Measurements from ENCODE around the gene RAD51B.

Gene RAD51B

DNA sequence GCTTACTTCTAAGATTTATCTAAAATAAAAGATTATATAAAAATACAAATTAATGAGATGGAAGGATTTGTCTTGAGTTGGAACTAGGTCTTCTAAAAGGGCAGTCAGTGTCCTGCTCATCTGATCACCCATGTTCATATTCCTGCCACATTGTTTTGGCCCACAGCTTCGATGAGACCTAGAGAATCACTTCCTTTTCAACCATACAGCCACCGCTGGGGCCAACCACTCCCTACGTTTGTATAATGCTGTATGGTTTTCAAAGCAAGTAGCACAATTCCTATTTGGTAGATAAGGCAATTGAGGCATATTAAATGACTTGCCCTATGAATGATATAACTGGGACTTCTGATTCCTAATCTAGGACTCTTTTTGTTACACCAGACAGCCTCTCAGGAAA lies 723.9 kb downstream of the RAD51B start:
- DNase-seq (ENCODE audit: low read depth in 2 of 2): no peak

DNA sequence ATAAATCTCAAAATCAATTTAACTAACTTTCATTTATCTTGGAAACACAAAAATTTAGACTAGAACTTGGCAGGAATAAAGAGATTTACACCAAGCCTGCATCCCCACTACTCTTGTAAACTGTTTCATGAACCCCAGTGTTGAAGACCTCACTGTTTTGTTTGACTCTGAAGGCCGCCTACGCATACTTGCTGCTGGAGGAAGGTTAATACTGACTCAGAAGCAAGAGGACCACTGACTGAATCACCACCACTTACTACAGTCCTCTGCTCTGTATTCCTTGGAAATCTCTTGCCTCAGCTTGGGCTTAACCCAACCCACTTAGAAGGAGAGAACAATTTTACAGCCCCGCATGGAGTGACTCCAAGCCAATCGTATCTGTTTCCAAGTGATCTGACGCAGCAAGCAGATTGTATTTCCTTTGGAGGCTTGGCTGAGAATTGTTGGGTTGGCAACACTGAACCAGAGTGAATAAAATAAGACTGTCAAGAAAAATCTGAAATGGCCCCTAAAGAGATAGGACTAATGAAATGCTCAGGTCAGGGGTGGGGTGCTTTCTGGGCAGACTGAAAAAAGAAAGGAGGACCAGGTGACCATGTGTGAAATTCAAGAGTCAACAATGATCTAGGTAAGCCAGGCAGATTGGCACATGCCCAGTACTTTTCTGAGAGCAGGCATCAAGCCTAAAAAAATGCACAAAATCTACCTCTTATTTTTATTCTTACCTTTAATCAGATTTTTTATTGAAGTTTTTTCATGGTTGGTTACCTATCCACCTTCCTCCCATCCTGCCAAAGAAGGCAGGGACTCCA lies 724.7 kb downstream of the RAD51B start:
- no peak for DNase-seq (ENCODE audit: low read depth in 2 of 2)

GRCh38 chr14:68546839-68547238 lies 727.3 kb downstream of the RAD51B start:
- DNase-seq (ENCODE audit: low read depth in 2 of 2): no peak

DNA sequence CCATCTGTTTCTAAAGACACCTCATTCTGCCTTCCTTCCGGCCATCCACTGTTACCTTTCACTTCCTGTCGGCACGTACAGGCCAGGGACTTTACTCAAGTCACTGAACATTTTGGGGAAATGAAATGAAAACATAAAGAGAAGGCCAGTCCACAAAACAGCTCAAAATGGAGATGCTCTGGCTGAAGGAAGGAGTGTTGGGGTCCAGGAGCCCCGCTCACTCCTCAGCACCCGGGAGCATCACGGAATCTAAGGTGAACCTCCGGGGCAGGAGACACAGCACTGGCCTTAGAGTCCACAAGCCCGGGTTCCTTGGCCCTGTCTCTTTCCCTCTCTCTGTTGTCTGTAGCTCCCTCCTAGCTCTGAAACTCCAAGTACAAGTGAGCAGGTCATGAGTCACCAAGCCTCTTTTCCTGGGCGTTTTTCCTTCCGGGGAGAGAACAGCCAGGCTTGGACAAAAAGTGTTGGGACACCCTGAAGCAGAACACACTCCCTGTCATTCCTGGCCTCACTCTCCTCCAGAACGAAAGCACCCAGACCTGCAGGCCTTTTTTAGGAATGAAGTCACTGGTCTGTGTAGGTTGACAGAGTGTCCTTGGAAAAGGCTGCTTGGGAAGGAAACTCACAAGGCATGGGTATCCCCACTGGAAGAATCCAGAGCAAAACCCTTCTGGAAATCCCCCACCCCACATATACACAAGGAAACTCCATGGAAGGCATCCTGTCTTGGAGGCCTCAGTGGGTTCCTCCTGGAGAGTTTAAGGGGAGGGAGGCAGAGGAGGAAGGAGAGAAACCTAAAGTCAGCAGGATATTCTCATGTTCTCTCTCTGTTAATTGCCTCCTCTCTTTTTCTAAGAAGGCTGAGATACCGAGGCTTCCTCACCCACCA lies 728.0 kb downstream of the RAD51B start:
- DNase-seq (ENCODE audit: low read depth in 2 of 2): no peak

- no peak for DNase-seq (ENCODE audit: low read depth in 2 of 2)
Observed at GRCh38 chr14:68548194-68549076, 728.9 kb downstream of the RAD51B start.

- DNase-seq (ENCODE audit: low read depth in 2 of 2): no peak
Observed at GRCh38 chr14:68550338-68550715, 730.7 kb downstream of the RAD51B start.

GRCh38 chr14:68551045-68551683 lies 731.6 kb downstream of the RAD51B start:
- DNase-seq (ENCODE audit: low read depth in 2 of 2): no peak

DNA sequence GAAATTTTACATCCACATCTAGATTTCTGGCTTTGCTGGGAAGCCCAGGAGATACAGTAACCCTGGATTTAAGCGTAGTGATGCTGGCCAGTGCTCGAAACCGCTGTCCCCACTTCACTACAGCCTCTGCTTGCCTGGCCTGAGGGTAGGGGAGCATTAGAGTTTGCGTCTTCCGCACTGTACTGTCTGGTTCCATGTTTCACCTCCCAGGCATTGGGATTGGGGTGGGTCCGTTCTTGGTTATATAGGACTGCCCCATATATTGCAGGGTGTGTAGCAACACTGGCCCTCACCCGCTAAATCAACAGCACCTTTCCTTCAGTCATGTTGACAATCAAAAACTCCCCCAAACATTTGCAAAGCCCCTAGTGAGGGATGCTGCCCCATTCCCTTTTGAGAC lies 732.5 kb downstream of the RAD51B start:
- DNase-seq (ENCODE audit: low read depth in 2 of 2): no peak

DNA sequence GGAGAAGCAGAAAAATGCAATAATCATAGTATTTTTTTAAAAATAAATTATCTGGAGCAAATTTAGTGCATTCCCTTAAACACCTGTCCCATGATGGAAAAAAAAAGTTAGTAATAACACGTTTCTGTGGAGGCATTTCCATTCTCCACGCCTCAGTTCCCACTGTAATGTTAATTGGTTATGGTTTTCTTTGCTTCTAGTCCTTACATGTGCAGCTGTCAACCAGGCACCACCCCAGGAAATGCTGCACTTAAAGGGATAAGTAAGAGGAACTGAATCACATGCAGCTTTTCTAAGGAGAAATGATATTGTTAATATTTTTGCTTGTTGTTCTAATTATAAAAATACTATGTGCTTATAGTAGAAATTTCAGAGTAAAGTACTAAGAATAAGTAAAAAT lies 733.0 kb downstream of the RAD51B start:
- no peak for DNase-seq (ENCODE audit: low read depth in 2 of 2)

- DNase-seq (ENCODE audit: low read depth in 2 of 2): no peak
Observed at GRCh38 chr14:68553311-68553710, 733.7 kb downstream of the RAD51B start.

DNA sequence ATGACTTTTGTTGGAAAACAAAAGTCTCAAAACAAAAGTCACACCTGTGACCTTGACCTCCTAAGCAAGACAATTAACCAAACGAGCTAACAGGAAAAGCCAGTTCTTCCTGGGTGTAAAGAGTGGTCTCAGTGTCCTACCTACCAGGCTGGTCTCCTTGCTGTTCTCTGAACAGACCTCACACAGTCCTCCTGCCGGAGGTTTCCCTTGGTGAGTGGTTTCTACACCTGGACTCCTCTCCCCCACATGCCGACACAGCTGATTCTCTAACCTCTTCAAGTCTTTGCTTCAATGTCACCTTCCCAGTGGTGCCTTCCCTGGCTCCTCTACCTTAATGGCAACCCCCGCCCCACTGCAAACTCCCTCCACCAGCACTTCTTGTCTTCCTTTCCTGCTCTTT lies 734.7 kb downstream of the RAD51B start:
- no peak for DNase-seq (ENCODE audit: low read depth in 2 of 2)

- DNase-seq (ENCODE audit: low read depth in 2 of 2): no peak
Observed at GRCh38 chr14:68556253-68556652, 736.7 kb downstream of the RAD51B start.

DNA sequence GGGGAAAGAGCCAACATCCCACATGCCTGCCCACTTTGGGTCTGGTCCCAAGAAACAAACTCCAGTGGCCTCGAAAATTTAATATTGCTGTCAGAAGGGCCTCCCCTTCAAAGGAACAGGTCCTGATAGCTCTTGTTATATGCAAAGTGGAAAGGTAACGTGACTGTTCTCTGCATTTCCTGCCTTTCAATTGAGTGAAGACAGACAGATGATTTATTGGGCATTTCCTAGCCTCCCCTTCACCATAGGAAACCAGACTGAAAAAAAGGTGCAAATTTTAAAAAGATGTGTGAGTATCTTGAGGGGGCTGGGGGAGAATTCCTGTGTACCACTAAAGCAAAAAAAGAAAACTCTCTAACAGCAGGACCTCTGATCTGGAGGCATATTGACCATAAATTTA lies 738.1 kb downstream of the RAD51B start:
- no peak for DNase-seq (ENCODE audit: low read depth in 2 of 2)

DNA sequence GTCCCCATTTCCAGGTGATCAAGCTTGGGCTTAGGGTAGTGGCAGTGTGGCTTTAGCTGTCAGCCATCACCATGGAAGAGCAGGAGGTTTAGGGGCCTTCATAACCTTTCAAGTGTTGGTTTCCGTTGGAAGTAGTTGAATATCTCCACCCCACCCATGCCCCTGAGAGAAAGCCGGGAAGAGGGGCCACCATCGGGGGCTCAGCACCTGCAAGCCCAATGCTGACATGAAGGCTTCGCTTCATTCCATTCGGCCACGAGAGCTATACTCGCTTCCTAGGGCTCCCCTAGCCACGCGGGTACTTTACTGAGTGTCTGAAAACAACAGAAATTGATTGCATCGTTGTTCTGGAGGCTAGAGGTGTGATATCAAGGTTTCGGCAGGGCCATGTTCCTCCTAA lies 738.5 kb downstream of the RAD51B start:
- DNase-seq (ENCODE audit: low read depth in 2 of 2): no peak

DNA sequence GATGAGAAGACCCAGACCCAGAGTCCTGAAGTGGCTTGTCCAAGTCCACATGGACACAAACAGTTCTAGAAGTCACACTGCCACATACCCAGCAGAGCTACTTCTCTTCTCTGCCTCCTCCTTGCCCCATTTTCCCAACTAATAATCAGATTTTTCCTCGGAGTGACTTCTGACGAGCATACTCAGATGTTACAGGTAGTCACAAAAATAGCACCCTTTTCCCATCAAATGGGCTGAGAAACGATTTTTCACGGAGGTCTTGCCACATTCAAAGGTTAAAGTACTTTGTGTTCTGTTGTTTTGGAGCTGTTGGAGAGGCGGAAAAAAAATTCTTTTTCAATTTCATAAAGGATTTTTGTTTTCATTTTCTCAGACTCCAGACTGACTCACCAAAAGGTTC lies 740.4 kb downstream of the RAD51B start:
- no peak for DNase-seq (ENCODE audit: low read depth in 2 of 2)

DNA sequence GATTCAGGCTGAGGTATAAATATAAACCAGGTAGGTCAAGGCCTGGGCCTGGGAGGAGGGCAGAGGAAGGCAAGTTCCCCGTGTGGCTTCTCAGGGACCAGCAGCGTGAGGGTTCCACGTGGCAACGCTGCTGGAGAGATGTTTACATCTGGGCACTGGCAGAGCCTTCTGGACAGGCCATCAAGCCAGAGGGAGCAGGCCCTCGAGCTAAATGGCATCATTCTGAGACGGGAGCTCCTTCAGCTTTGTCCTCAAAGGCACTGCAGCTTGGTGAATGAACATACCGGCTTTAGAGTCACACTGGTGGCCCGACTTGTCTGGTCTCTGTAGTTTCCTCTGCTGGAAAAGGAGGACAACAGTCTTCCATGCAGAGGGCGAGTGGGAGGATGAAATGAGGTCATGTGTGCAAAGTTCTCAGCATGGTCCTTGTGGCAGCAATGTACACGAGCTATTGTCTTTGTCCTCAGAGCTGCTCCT lies 742.0 kb downstream of the RAD51B start:
- DNase-seq (ENCODE audit: low read depth in 2 of 2): no peak

GRCh38 chr14:68562911-68563250 lies 743.3 kb downstream of the RAD51B start:
- no peak for DNase-seq (ENCODE audit: low read depth in 2 of 2)

DNA sequence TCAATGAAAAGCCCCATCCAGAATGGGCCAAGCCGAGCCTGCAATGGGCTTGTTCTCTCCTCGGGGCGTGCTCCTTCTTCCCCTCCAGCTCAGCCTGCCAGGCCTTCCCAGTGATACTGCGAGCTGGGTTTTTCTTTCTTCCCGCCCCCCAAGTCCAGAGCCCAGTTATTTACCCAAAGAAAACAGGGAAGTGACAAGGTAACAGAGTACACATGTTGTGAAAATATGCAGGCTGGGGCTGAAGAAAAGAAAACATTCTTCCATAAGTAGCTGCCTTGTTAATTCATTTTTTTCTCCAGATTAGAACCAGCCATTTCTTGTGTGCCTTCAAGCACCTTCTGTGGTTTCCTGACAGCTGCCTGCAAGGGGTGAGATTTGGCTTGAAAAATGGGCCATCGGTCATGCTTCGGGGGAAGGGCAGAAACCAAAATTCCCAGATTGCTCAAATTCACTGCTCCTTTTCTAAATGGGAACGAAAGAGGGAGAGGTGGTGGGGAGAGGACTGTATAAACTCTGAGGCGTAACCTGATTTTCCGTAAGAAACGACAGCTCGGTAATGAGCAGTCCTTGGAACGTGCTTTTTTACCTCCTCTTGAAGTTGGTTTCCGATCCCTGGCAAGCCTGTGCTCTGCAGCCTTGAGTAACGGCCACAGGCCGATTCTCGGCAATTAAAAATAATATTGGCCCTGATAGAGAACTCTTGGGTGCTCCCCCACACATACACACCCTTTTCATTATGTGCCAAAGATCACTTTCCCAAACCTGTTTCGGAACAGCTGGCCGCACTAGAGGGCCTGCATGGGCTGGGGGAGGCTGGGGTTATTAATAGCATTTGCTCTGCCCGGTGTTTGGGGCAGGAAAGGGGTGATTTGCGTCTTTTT lies 743.9 kb downstream of the RAD51B start:
- DNase-seq (ENCODE audit: low read depth in 2 of 2): no peak

DNA sequence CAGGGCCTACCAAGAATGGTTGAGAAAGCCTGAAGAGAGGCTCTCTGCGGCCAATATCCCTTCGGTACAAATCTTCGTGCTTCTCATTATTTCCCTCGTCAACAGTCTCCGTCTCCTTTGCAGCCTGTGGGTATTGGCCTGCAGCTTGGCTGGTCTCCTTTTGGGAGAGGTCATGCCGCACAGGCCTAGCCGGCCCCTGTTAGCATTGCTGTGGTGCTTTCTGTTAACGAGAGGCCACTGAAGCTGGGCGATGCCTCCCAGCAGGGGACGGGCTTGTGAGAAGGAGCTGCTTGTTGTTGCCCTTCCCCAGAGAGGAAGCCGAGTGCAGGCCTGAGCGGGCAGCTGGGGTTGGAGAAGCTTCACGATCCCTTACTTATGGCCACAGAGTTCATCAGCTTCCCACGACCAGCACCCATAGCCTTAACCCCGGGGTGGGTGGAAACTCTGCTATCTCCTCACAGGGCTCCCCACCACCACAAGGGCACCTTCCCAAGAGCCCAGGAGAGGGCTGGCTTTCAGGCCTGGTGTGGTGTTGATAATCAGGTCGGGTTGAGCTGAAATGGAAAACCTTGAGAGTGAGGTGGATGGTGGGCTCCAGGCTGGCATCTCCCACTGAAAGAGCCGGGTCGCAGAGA lies 744.7 kb downstream of the RAD51B start:
- DNase-seq (ENCODE audit: low read depth in 2 of 2): no peak

All from stimulated activated CD4-positive, alpha-beta T cell treated with anti-CD3 and anti-CD28 coated beads, Interleukin-12 subunit alpha, Interleukin-12 subunit beta, amount 100 ng/mL, for 24 hours (primary cell).